PC-3 (cell line): Measurements from ENCODE around the gene MACROD2. TPM values are rescaled to one million over a fixed set of nuclear protein-coding genes. Genes with fewer than 3 reads are reported as not detected.

Experiments used
- ATAC-seq: fragments of 200-7000 bp; cut with Tn5 transposase; 2 replicates; pipeline ENCODE4 v1.9.1; 2020; ENCODE audit warnings: mild to moderate bottlenecking, moderate library complexity
- BruUV-seq: library from RNA; stranded (reverse); fragments of 400-500 nt; replicated peaks from 2 replicates; lab custom pipeline; 2021; lab: Mats Ljungman, UMichigan
- CTCF ChIA-PET: fragments of 300-600 bp; sonication (Branson Sonifier 250); formaldehyde crosslinking; loops from one replicate; lab custom pipeline; 2022; ENCODE audit warnings: antibody characterized with exemption; lab: Charles Lee
- POLR2A ChIA-PET: fragments of 300-600 bp; sonication (Branson Sonifier 250); formaldehyde crosslinking; loops from one replicate; lab custom pipeline; 2022; ENCODE audit warnings: antibody characterized with exemption; ENCODE audit not compliant: unreplicated experiment; lab: Charles Lee
- DNase-seq: peaks from one replicate; pipeline ENCODE4 v3.0.0-alpha.2; 2015
- H2AFZ ChIP-seq: fragments of 300-600 bp; sonication (generic); 2 replicates; pipeline ENCODE4 v1.6.0; 2016; ENCODE audit warnings: antibody characterized with exemption, low read length
- H3F3A ChIP-seq: fragments of 300-600 bp; sonication (generic); one replicate; pipeline ENCODE4 v1.6.0; 2017; ENCODE audit warnings: antibody characterized with exemption, low read length, control low read depth, mild to moderate bottlenecking; ENCODE audit not compliant: unreplicated experiment
- H3K27ac ChIP-seq: fragments of 300-600 bp; sonication (generic); 2 replicates; pipeline ENCODE4 v1.5.1; 2016; ENCODE audit warnings: mild to moderate bottlenecking, low read length
- H3K27me3 ChIP-seq: fragments of 300-600 bp; sonication (generic); 2 replicates; pipeline ENCODE4 v1.6.1; 2016; ENCODE audit warnings: low read length, mixed read lengths
- H3K36me3 ChIP-seq: fragments of 300-600 bp; sonication (generic); 2 replicates; pipeline ENCODE4 v1.6.1; 2016; ENCODE audit warnings: low read depth, mixed run types, low read length, mixed read lengths
- H3K4me1 ChIP-seq: fragments of 300-600 bp; sonication (generic); 2 replicates; pipeline ENCODE4 v1.5.1; 2016; ENCODE audit warnings: low read length; ENCODE audit not compliant: insufficient read depth
- H3K4me2 ChIP-seq: fragments of 300-600 bp; sonication (generic); 2 replicates; pipeline ENCODE4 v1.6.0; 2016; ENCODE audit warnings: low read length
- H3K4me3 ChIP-seq: fragments of 300-600 bp; sonication (generic); 2 replicates; pipeline ENCODE4 v1.5.1; 2016; ENCODE audit warnings: mild to moderate bottlenecking, low read length, mixed read lengths
- H3K79me2 ChIP-seq: fragments of 300-600 bp; sonication (generic); 2 replicates; pipeline ENCODE4 v1.6.1; 2017; ENCODE audit warnings: low read length, mixed read lengths
- H3K9ac ChIP-seq: fragments of 300-600 bp; sonication (generic); 2 replicates; pipeline ENCODE4 v1.6.0; 2016; ENCODE audit warnings: mild to moderate bottlenecking, low read length
- H3K9me2 ChIP-seq: fragments of 300-600 bp; sonication (generic); replicated peaks from 2 replicates; pipeline ENCODE4 v1.6.1; 2016; ENCODE audit warnings: mixed run types, low read length, mixed read lengths
- H3K9me3 ChIP-seq: fragments of 300-600 bp; sonication (generic); 2 replicates; pipeline ENCODE4 v1.6.1; 2016; ENCODE audit warnings: low read length, mixed read lengths
- H4K20me1 ChIP-seq: fragments of 300-600 bp; sonication (generic); 2 replicates; pipeline ENCODE4 v1.6.1; 2016; ENCODE audit warnings: low read length, mixed read lengths
- CTCF ChIP-seq: fragments of 300-600 bp; sonication (generic); conservative IDR thresholded peaks from 2 replicates; pipeline ENCODE4 v1.5.1; 2017; ENCODE audit warnings: antibody characterized with exemption, low read depth, mild to moderate bottlenecking, low read length
- EZH2 ChIP-seq: fragments of 300-600 bp; sonication (generic); IDR thresholded peaks from one replicate; pipeline ENCODE4 v1.6.1; 2017; ENCODE audit warnings: antibody characterized with exemption, mild to moderate bottlenecking, low read length; ENCODE audit not compliant: unreplicated experiment
- EZH2phosphoT487 ChIP-seq: fragments of 300-600 bp; sonication (generic); IDR thresholded peaks from 2 replicates; pipeline ENCODE4 v1.6.1; 2018; ENCODE audit warnings: mild to moderate bottlenecking, antibody characterized with exemption, low read length, borderline replicate concordance
- intact Hi-C: fragments of 100-400 bp; cut with micrococcal nuclease; formaldehyde crosslinking; loops from 2 replicates; pipeline ENCODE4 v1.9.0; 2023
- total RNA-seq: library from RNA; depleted of rRNA; stranded (reverse); fragments of >200 nt; gene quantifications from 2 replicates; pipeline ENCODE4 v1.2.3, GENCODE V29; 2014

Gene MACROD2
- total RNA-seq, 1 experiment from 2014 or later, result 3.1 TPM

GRCh38 chr20:14550655-14551054 lies 555.3 kb downstream of the MACROD2 start:
- intact Hi-C loops, result no loop called here
- CTCF ChIA-PET, result no interaction called here
- POLR2A ChIA-PET, result no interaction called here

GRCh38 chr20:14553774-14554534 lies 558.6 kb downstream of the MACROD2 start:
- H2AFZ ChIP-seq, result no peak overlapping the region
- H4K20me1 ChIP-seq, result no peaks in the 10 kb centered on the region
- no peaks in the 10 kb centered on the region for H3K9me3 ChIP-seq
- intact Hi-C loops, result no loop called here
- ATAC-seq (no peak), DNase-seq (no peak)
- no peaks in the 10 kb centered on the region for H3K36me3 ChIP-seq
- ChIA-PET POLR2A (no interaction called here), CTCF (no interaction called here)
- H3K79me2 ChIP-seq, result no peaks in the 10 kb centered on the region
- TF ChIP-seq CTCF (no peak), EZH2 (no peak), EZH2phosphoT487 (no peak)
- no peaks in the 10 kb centered on the region for H3F3A ChIP-seq
- no peak overlapping the region for H3K4me3 ChIP-seq
- no peak overlapping the region for H3K27ac ChIP-seq
- no peaks in the 10 kb centered on the region for H3K27me3 ChIP-seq
- no peaks in the 10 kb centered on the region for H3K9me2 ChIP-seq
- no peaks in the 10 kb centered on the region for H3K4me1 ChIP-seq
- no TSS peak for BruUV-seq
- no peak overlapping the region for H3K4me2 ChIP-seq
- no peak overlapping the region for H3K9ac ChIP-seq

More at GRCh38 chr20:14550655-14551054, 555.3 kb downstream of the MACROD2 start:
- Histone ChIP-seq H3K9me3 (no peaks in the 10 kb centered on the region), H2AFZ (no peak overlapping the region), H3K27ac (no peak overlapping the region), H3K36me3 (no peaks in the 10 kb centered on the region), H3K79me2 (no peaks in the 10 kb centered on the region), H3K27me3 (no peaks in the 10 kb centered on the region), H3F3A (no peaks in the 10 kb centered on the region), H3K4me1 (no peaks in the 10 kb centered on the region), H3K4me2 (no peak overlapping the region), H3K9ac (no peak overlapping the region), H4K20me1 (no peaks in the 10 kb centered on the region), H3K4me3 (no peak overlapping the region), H3K9me2 (no peaks in the 10 kb centered on the region)
- TF ChIP-seq EZH2 (no peak), CTCF (no peak), EZH2phosphoT487 (no peak)
- DNase-seq (no peak), ATAC-seq (no peak)
- BruUV-seq, result no TSS peak

- Histone ChIP-seq H3K4me2 (no peak overlapping the region), H3K27ac (no peak overlapping the region), H4K20me1 (no peaks in the 10 kb centered on the region), H3K9me3 (no peaks in the 10 kb centered on the region), H3F3A (no peaks in the 10 kb centered on the region), H3K36me3 (no peaks in the 10 kb centered on the region), H3K9me2 (no peaks in the 10 kb centered on the region), H3K9ac (no peak overlapping the region), H3K4me1 (no peaks in the 10 kb centered on the region), H2AFZ (no peak overlapping the region), H3K27me3 (no peaks in the 10 kb centered on the region), H3K79me2 (no peaks in the 10 kb centered on the region), H3K4me3 (no peak overlapping the region)
- POLR2A ChIA-PET, result no interaction called here
- BruUV-seq, result no TSS peak
- TF ChIP-seq EZH2 (no peak), CTCF (no peak), EZH2phosphoT487 (no peak)
- DNase-seq (no peak), ATAC-seq (no peak)
- CTCF ChIA-PET, result no interaction called here
- intact Hi-C loops, result no loop called here
Observed at GRCh38 chr20:14555676-14556075, 560.4 kb downstream of the MACROD2 start.
